Smooth muscle cell (in vitro differentiated cells): ENCODE measurements around the gene IL1F10. TPM values are rescaled to one million over a fixed set of nuclear protein-coding genes. Genes with fewer than 3 reads are reported as not detected.

Experiments
- DNase-seq: peaks from one replicate; lab custom pipeline; 2025; ENCODE audit not compliant: unreplicated experiment; lab: John Stamatoyannopoulos, UW
- H2AFZ ChIP-seq: fragments of 200-600 bp; sonication (generic); 2 replicates; pipeline ENCODE4 v1.6.0; 2016; ENCODE audit warnings: antibody characterized with exemption, low read depth, mild to moderate bottlenecking
- H3F3A ChIP-seq: fragments of 200-600 bp; sonication (generic); 2 replicates; pipeline ENCODE4 v1.6.0; 2017; ENCODE audit warnings: antibody characterized with exemption, low read depth
- H3K27ac ChIP-seq: fragments of 200-600 bp; sonication (generic); 2 replicates; pipeline ENCODE4 v1.5.1; 2016; ENCODE audit warnings: low read depth, mild to moderate bottlenecking
- H3K27me3 ChIP-seq: fragments of 200-600 bp; sonication (generic); 2 replicates; pipeline ENCODE4 v1.6.1; 2016; ENCODE audit warnings: low read depth, mild to moderate bottlenecking
- H3K36me3 ChIP-seq: fragments of 200-600 bp; sonication (generic); 2 replicates; pipeline ENCODE4 v1.5.1; 2016; ENCODE audit warnings: low read depth
- H3K4me1 ChIP-seq: fragments of 200-600 bp; sonication (generic); 2 replicates; pipeline ENCODE4 v1.5.1; 2016; ENCODE audit warnings: low read depth
- H3K4me2 ChIP-seq: fragments of 200-600 bp; sonication (generic); 2 replicates; pipeline ENCODE4 v1.6.0; 2016; ENCODE audit warnings: mild to moderate bottlenecking
- H3K4me3 ChIP-seq: fragments of 200-600 bp; sonication (generic); 2 replicates; pipeline ENCODE4 v1.5.1; 2016; ENCODE audit warnings: mild to moderate bottlenecking
- H3K79me2 ChIP-seq: fragments of 200-600 bp; sonication (generic); 2 replicates; pipeline ENCODE4 v1.6.0; 2016; ENCODE audit warnings: low read depth, mild to moderate bottlenecking
- H3K9ac ChIP-seq: fragments of 200-600 bp; sonication (generic); 2 replicates; pipeline ENCODE4 v1.6.0; 2016; ENCODE audit warnings: low read depth
- H3K9me3 ChIP-seq: fragments of 200-600 bp; sonication (generic); replicated peaks from 2 replicates; pipeline ENCODE4 v1.5.1; 2016; ENCODE audit warnings: low read depth
- H4K20me1 ChIP-seq: fragments of 200-600 bp; sonication (generic); 2 replicates; pipeline ENCODE4 v1.6.0; 2016; ENCODE audit warnings: low read depth
- WGBS: methylation state at CpG from one replicate; pipeline ENCODE4 v1.1.7; 2016; ENCODE audit warnings: low lambda C conversion rate; 5-methylcytosine and 5-hydroxymethylcytosine counted together
- polyA plus RNA-seq: library from polyadenylated mRNA; unstranded; fragments of >200 nt; fragmentation: Nextera tagmentation; extraction: Ambion mirVana; gene quantifications from 2 replicates; pipeline ENCODE4 v1.2.1, GENCODE V29; 2016
- total RNA-seq: library from RNA; depleted of rRNA; stranded (reverse); fragments of >200 nt; gene quantifications from 2 replicates; pipeline ENCODE4 v1.2.3, GENCODE V29; 2014
- TF ChIP-seq, protein P1 (sequence below): fragments of 200-600 bp; sonication (generic); IDR thresholded peaks from 2 replicates; pipeline ENCODE4 v1.5.1; 2017; ENCODE audit warnings: borderline replicate concordance, mild to moderate bottlenecking, antibody characterized with exemption; ENCODE audit not compliant: insufficient read depth, poor library complexity, severe bottlenecking

The IL1F10 gene
- total and polyA plus RNA-seq, 2 experiments from 2014 or later, result not detected

GRCh38 chr2:113061241-113061640 lies 6.5 kb upstream of the IL1F10 start:
- Histone ChIP-seq H3K27me3 (no peaks in the 10 kb centered on the region), H2AFZ (no peak overlapping the region), H3K36me3 (no peaks in the 10 kb centered on the region), H3K4me3 (no peak overlapping the region), H3K4me2 (no peak overlapping the region), H4K20me1 (no peaks in the 10 kb centered on the region), H3K27ac (no peak overlapping the region), H3K9ac (no peak overlapping the region), H3F3A (no peaks in the 10 kb centered on the region), H3K4me1 (no peaks in the 10 kb centered on the region), H3K9me3 (no peaks in the 10 kb centered on the region), H3K79me2 (no peaks in the 10 kb centered on the region)
- TF ChIP-seq, protein P1, sequence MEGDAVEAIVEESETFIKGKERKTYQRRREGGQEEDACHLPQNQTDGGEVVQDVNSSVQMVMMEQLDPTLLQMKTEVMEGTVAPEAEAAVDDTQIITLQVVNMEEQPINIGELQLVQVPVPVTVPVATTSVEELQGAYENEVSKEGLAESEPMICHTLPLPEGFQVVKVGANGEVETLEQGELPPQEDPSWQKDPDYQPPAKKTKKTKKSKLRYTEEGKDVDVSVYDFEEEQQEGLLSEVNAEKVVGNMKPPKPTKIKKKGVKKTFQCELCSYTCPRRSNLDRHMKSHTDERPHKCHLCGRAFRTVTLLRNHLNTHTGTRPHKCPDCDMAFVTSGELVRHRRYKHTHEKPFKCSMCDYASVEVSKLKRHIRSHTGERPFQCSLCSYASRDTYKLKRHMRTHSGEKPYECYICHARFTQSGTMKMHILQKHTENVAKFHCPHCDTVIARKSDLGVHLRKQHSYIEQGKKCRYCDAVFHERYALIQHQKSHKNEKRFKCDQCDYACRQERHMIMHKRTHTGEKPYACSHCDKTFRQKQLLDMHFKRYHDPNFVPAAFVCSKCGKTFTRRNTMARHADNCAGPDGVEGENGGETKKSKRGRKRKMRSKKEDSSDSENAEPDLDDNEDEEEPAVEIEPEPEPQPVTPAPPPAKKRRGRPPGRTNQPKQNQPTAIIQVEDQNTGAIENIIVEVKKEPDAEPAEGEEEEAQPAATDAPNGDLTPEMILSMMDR, result no peak
- DNase-seq, result no peak
- 46% methylated on average over 2 of the region's 2 CpGs for WGBS

DNA sequence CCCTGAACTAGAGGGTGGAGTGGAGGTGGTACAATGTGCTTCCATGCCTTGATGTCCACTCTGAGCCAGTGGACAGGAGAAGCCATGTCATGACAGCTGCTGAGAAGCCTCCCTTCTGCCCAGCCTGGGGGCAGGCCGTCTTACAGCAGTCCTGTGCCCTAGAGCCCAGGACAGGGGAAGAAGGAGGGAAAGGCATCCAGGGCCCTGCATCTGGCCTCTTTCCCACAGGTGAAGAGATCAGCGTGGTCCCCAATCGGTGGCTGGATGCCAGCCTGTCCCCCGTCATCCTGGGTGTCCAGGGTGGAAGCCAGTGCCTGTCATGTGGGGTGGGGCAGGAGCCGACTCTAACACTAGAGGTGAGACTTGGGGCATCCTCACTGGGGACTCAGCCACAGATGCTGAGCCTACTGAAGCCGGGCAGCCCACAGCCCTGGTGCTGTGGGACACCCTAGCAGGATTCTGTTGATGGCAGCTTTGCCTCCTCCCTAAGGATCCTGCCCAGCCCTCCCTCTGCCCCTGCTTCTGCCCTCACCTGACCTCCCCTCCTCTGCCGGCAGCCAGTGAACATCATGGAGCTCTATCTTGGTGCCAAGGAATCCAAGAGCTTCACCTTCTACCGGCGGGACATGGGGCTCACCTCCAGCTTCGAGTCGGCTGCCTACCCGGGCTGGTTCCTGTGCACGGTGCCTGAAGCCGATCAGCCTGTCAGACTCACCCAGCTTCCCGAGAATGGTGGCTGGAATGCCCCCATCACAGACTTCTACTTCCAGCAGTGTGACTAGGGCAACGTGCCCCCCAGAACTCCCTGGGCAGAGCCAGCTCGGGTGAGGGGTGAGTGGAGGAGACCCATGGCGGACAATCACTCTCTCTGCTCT lies 5.6 kb upstream of the IL1F10 start:
- no peak overlapping the region for H3K4me2 ChIP-seq
- no peak overlapping the region for H3K4me3 ChIP-seq
- DNase-seq, result no peak
- no peaks in the 10 kb centered on the region for H3K4me1 ChIP-seq
- H2AFZ ChIP-seq, result no peak overlapping the region
- TF ChIP-seq, protein P1, result no peak
- H3K9ac ChIP-seq, result no peak overlapping the region
- no peaks in the 10 kb centered on the region for H3K79me2 ChIP-seq
- no peaks in the 10 kb centered on the region for H3K27me3 ChIP-seq
- 85% methylated on average over 18 of the region's 18 CpGs for WGBS
- H3F3A ChIP-seq, result no peaks in the 10 kb centered on the region
- no peak overlapping the region for H3K27ac ChIP-seq
- H3K36me3 ChIP-seq, result no peaks in the 10 kb centered on the region
- no peaks in the 10 kb centered on the region for H3K9me3 ChIP-seq
- H4K20me1 ChIP-seq, result no peaks in the 10 kb centered on the region

- Histone ChIP-seq H3K79me2 (no peaks in the 10 kb centered on the region), H2AFZ (no peak overlapping the region), H3K27me3 (peaks cover 5% of the 10 kb centered on the region), H3K27ac (no peak overlapping the region), H3F3A (no peaks in the 10 kb centered on the region), H3K4me3 (no peak overlapping the region), H3K4me2 (no peak overlapping the region), H4K20me1 (no peaks in the 10 kb centered on the region), H3K36me3 (no peaks in the 10 kb centered on the region), H3K9ac (no peak overlapping the region), H3K4me1 (no peaks in the 10 kb centered on the region), H3K9me3 (no peaks in the 10 kb centered on the region)
- 79% methylated on average over 5 of the region's 5 CpGs for WGBS
- TF ChIP-seq, protein P1, result no peak
- no peak for DNase-seq
Measured at GRCh38 chr2:113064281-113064680, 3.5 kb upstream of the IL1F10 start.

DNA sequence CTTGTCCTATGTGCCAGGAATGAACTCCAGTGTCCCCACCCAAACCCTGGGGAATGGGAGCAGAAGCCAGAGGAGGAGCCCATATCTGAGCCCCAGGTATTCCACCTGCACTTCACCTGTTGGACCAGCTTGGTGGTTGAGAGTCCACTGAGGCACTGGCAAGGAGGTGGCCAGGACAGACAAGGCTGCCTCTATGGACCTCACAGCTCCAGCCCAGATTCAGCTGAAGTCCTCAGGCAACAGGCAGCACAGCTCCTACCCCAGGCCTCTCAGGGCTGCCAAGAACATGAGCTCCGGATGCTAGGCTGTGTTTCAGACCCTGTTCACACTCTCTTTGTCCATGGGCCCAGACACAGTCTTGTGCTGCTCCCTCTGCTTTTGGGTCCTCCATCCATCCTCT lies 2.9 kb upstream of the IL1F10 start:
- DNase-seq, result no peak
- Histone ChIP-seq H3F3A (no peaks in the 10 kb centered on the region), H3K27ac (no peak overlapping the region), H3K9ac (no peak overlapping the region), H3K27me3 (peaks cover 5% of the 10 kb centered on the region), H3K4me3 (no peak overlapping the region), H3K9me3 (no peaks in the 10 kb centered on the region), H3K36me3 (no peaks in the 10 kb centered on the region), H2AFZ (no peak overlapping the region), H3K4me2 (no peak overlapping the region), H3K4me1 (no peaks in the 10 kb centered on the region), H4K20me1 (no peaks in the 10 kb centered on the region), H3K79me2 (no peaks in the 10 kb centered on the region)
- 57% methylated on average over 1 of the region's 1 CpG for WGBS
- TF ChIP-seq, protein P1, result no peak
